Keratinocyte (primary cell): ENCODE results near the gene DFFA. TPM values are rescaled to one million over a fixed set of nuclear protein-coding genes. Genes with fewer than 3 reads are reported as not detected.
A peak's percentile ranks its signal among the peaks of the same experiment; 100 is the strongest.

ENCODE experiments used
- DNase-seq: peaks from one replicate; pipeline ENCODE4 v3.0.0-alpha.2; 2011; ENCODE audit warnings: low read depth, missing footprints, low spot score
- FAIRE-seq: peaks from 2 replicates; lab custom pipeline; 2011; peaks lifted over from hg19 to GRCh38; lab: Jason Lieb, UNC
- H2AFZ ChIP-seq: 2 replicates; pipeline ENCODE4 v1.6.0; 2012; ENCODE audit warnings: low read length, control low read depth, inconsistent platforms; ENCODE audit not compliant: control insufficient read depth
- H3K27ac ChIP-seq: 2 replicates; pipeline ENCODE4 v1.5.1; 2011; ENCODE audit warnings: low read length; ENCODE audit not compliant: control insufficient read depth, insufficient read depth
- H3K27me3 ChIP-seq: 3 replicates; pipeline ENCODE4 v1.6.0; 2011; ENCODE audit warnings: low read length; ENCODE audit not compliant: control insufficient read depth, insufficient read depth; ENCODE audit errors: extremely low read depth
- H3K36me3 ChIP-seq, 2 experiments: 2 replicates in 1 of 2; 3 replicates in 1 of 2; pipeline ENCODE4 v1.5.1; 2011; ENCODE audit warnings: low read length in 2 of 2, mild to moderate bottlenecking in 1 of 2; ENCODE audit not compliant: control insufficient read depth in 2 of 2, insufficient read depth in 2 of 2; ENCODE audit errors: extremely low read depth in 1 of 2
- H3K4me1 ChIP-seq: 3 replicates; pipeline ENCODE4 v1.5.1; 2011; ENCODE audit warnings: low read length; ENCODE audit not compliant: control insufficient read depth, insufficient read depth; ENCODE audit errors: extremely low read depth
- H3K4me2 ChIP-seq: 3 replicates; pipeline ENCODE4 v1.6.0; 2011; ENCODE audit warnings: low read depth, low read length; ENCODE audit not compliant: control insufficient read depth, insufficient read depth; ENCODE audit errors: extremely low read depth
- H3K4me3 ChIP-seq, 3 experiments: fragments of 200-600 bp in 1 of 3; sonication (generic) in 1 of 3; 2 replicates in 2 of 3; 3 replicates in 1 of 3; pipeline ENCODE4 v1.5.1; 2011 to 2016; ENCODE audit warnings: low read length in 3 of 3, mild to moderate bottlenecking in 3 of 3, control low read depth in 2 of 3, inconsistent platforms in 1 of 3, low read depth in 1 of 3, mixed read lengths in 1 of 3, mixed run types in 1 of 3, moderate library complexity in 1 of 3; ENCODE audit not compliant: control insufficient read depth in 2 of 3, insufficient read depth in 2 of 3; ENCODE audit errors: extremely low read depth in 1 of 3
- H3K79me2 ChIP-seq: 2 replicates; pipeline ENCODE4 v1.6.0; 2012; ENCODE audit warnings: low read length; ENCODE audit not compliant: control insufficient read depth, insufficient read depth
- H3K9ac ChIP-seq: 3 replicates; pipeline ENCODE4 v1.6.0; 2011; ENCODE audit warnings: low read length; ENCODE audit not compliant: control insufficient read depth, insufficient read depth; ENCODE audit errors: extremely low read depth
- H3K9me1 ChIP-seq: 3 replicates; pipeline ENCODE4 v1.6.0; 2011; ENCODE audit warnings: low read length; ENCODE audit not compliant: control insufficient read depth, insufficient read depth; ENCODE audit errors: extremely low read depth
- H3K9me3 ChIP-seq: 2 replicates; pipeline ENCODE4 v1.5.1; 2012; ENCODE audit warnings: low read depth, low read length; ENCODE audit not compliant: control insufficient read depth
- H4K20me1 ChIP-seq: 3 replicates; pipeline ENCODE4 v1.6.0; 2011; ENCODE audit warnings: low read length; ENCODE audit not compliant: control insufficient read depth, insufficient read depth; ENCODE audit errors: extremely low read depth
- EZH2 ChIP-seq: IDR thresholded peaks from one replicate; pipeline ENCODE4 v1.6.1; 2012; ENCODE audit warnings: inconsistent platforms, mild to moderate bottlenecking, low read length, moderate library complexity
- dilution Hi-C: fragments of 300-500 bp; cut with MboI; formaldehyde crosslinking; loops from one replicate; pipeline ENCODE4 v1.7.0; 2020; ENCODE audit warnings: low sequenced_read_pairs; ENCODE audit not compliant: extremely low pct_ligation_motif_present
- polyA plus RNA-seq, 5 experiments: library from polyadenylated mRNA; depleted of rRNA in 3 of 5; stranded (reverse) in 3 of 5; stranded (forward) in 1 of 5; unstranded in 1 of 5; fragments of >200 nt; gene quantifications; 1 replicate in 1 of 5; 2 replicates in 3 of 5; 3 replicates in 1 of 5; pipeline versions ENCODE4 v1.2.1 to v1.2.3, GENCODE V29; 2011 to 2012; ENCODE audit warnings: missing spikeins in 2 of 5, low read depth in 1 of 5, low replicate concordance in 1 of 5
- TF ChIP-seq, protein P1 (sequence below), 3 experiments: IDR thresholded peaks in 1 of 3; conservative IDR thresholded peaks in 1 of 3; optimal IDR thresholded peaks in 1 of 3; 2 replicates in 2 of 3; 3 replicates in 1 of 3; pipeline versions ENCODE3 to v1.5.1; 2011; ENCODE audit warnings: low read length in 3 of 3, mild to moderate bottlenecking in 3 of 3, moderate library complexity in 2 of 3, control low read depth in 1 of 3, inconsistent platforms in 1 of 3; ENCODE audit not compliant: insufficient read depth in 2 of 3; ENCODE audit errors: extremely low read depth in 1 of 3

The DFFA gene
- polyA plus RNA-seq, 1 donor (not counting 4 experiments of a cell fraction or from before 2014, with no cell fraction given), result 53.1 TPM

DNA sequence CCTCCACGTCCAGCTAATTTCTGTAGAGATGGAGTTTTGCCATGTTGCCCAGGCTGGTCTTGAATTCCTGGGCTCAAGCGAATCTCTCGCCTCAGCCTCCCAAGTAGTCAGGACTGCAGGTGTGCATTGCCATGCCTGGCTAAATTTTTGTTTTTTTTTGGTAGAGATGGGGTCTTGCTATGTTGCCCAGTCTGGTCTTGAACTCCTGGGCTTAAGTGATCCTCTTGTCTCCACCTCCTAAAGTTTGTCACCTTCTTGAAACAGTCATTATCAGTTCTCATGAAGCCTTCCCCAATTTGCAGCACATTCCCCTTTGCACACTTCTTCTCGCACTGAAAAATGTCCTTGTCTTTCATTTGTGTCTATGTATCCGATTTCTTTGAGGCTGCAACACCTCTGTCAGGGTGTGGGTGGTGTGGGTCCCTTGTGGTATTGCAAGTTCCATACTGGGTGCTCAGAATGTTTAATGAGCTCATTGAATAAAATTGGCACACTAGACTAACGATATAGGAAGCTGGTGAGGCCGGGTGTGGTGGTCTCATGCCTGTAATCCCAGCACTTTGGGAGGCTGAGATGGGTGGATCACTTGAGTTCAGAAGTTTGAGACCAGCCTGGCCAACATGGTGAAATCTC is 25.4 kb downstream of the DFFA start:
- Histone ChIP-seq H3K36me3 (no peaks in the 10 kb centered on the region), H4K20me1 (no peaks in the 10 kb centered on the region), H3K4me2 (no peak overlapping the region), H3K79me2 (no peaks in the 10 kb centered on the region), H3K9me3 (no peaks in the 10 kb centered on the region), H3K4me3 (no peak overlapping the region), H3K4me1 (peaks cover 25% of the 10 kb centered on the region), H3K9me1 (no peaks in the 10 kb centered on the region), H3K27ac (no peak overlapping the region), H3K9ac (no peak overlapping the region), H3K27me3 (no peaks in the 10 kb centered on the region), H2AFZ (no peak overlapping the region)
- dilution Hi-C loops, result no loop called here
- no peak for FAIRE-seq
- TF ChIP-seq, protein P1, sequence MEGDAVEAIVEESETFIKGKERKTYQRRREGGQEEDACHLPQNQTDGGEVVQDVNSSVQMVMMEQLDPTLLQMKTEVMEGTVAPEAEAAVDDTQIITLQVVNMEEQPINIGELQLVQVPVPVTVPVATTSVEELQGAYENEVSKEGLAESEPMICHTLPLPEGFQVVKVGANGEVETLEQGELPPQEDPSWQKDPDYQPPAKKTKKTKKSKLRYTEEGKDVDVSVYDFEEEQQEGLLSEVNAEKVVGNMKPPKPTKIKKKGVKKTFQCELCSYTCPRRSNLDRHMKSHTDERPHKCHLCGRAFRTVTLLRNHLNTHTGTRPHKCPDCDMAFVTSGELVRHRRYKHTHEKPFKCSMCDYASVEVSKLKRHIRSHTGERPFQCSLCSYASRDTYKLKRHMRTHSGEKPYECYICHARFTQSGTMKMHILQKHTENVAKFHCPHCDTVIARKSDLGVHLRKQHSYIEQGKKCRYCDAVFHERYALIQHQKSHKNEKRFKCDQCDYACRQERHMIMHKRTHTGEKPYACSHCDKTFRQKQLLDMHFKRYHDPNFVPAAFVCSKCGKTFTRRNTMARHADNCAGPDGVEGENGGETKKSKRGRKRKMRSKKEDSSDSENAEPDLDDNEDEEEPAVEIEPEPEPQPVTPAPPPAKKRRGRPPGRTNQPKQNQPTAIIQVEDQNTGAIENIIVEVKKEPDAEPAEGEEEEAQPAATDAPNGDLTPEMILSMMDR (optimal IDR thresholded peaks at IDR 0.05 in 1 of 3, IDR thresholded peaks at IDR 0.05 in 1 of 3, conservative IDR thresholded peaks at IDR 0.05 in 1 of 3; ENCODE audit: extremely low read depth in 1 of 3, insufficient read depth in 2 of 3, low read length in 3 of 3), result no peak
- no peak for TF ChIP-seq EZH2
- no peak for DNase-seq

DNA sequence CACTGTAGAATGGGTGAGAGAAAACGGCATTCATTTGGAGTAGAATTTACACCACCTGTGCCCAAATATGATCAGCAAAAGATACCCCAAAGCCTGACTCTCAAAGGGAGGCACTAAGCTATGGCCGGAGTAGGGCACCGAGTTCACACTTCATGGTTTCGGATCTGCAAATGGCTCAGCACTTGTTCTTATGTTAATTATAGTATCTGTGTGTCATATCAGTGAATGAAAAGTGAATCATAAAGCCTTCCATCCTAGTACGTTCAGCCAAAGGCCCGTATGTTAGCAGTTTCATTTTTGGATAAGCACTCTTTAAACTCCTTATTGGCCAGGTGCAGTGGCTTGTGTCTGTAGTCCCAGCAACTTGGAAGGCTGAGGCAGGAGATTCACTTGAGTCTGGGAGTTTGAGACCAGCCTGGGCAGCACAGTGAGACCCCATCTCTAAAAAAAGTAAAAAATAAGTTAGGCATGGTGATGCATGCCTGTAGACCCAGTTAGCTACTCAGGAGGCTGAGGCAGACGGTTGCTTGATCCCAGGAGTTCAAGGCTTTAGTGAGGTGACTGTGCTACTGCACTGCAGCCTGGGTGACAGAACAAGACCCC is 27.4 kb downstream of the DFFA start:
- H3K4me1 ChIP-seq, result peaks cover 13% of the 10 kb centered on the region
- dilution Hi-C loops, result no loop called here

More for the DNA sequence above, 27.4 kb downstream of the DFFA start:
- no peak for FAIRE-seq
- peak overlapping the region; percentile 90 for H3K27ac ChIP-seq
- peak overlapping the region; percentile 70 for H3K4me2 ChIP-seq
- H3K9ac ChIP-seq, result peak overlapping the region; percentile 71
- TF ChIP-seq, protein P1 (optimal IDR thresholded peaks at IDR 0.05 in 1 of 3, IDR thresholded peaks at IDR 0.05 in 1 of 3, conservative IDR thresholded peaks at IDR 0.05 in 1 of 3; ENCODE audit: extremely low read depth in 1 of 3, insufficient read depth in 2 of 3, low read length in 3 of 3), result no peak
- no peak for TF ChIP-seq EZH2
- peak overlapping the region; percentile 19 for H2AFZ ChIP-seq
- no peaks in the 10 kb centered on the region for H3K9me1 ChIP-seq
- no peaks in the 10 kb centered on the region for H3K9me3 ChIP-seq
- DNase-seq, result no peak
- H3K4me3 ChIP-seq, result peak overlapping the region in 1 of 3 experiments; percentile 59
- H3K27me3 ChIP-seq, result no peaks in the 10 kb centered on the region
- H3K79me2 ChIP-seq, result no peaks in the 10 kb centered on the region
- H4K20me1 ChIP-seq, result no peaks in the 10 kb centered on the region
- H3K36me3 ChIP-seq, result no peaks in the 10 kb centered on the region
